ENCODE measurements around the gene SLC35A4.

SLC35A4 gene

GRCh38 chr5:140548791-140549190 lies 15.8 kb upstream of the SLC35A4 start:
- peak overlapping the region; percentile 83 for H3K4me2 ChIP-seq
- H3K27ac ChIP-seq: peak overlapping the region; percentile 91

GRCh38 chr5:140549237-140550144 lies 15.1 kb upstream of the SLC35A4 start:
- Histone ChIP-seq H3K27ac (peak overlapping the region; percentile 91), H3K36me3 (peaks cover 51% of the 10 kb centered on the region), H3K4me3 (no peak overlapping the region), H4K20me1 (no peaks in the 10 kb centered on the region; the same call in 1 of the 2 replicates), H3K9me3 (no peaks in the 10 kb centered on the region), H3K4me2 (peak overlapping the region; percentile 83), H3K27me3 (no peaks in the 10 kb centered on the region), H3K4me1 (peaks cover 44% of the 10 kb centered on the region), H3K9ac (0 out of 2 replicates have a peak overlapping the region, but pooled peaks have one; percentile 5)
- TF ChIP-seq Cebpa-rat (IDR thresholded peaks at IDR 0.05): no peak

More at GRCh38 chr5:140548791-140549190, 15.8 kb upstream of the SLC35A4 start:
- TF ChIP-seq Cebpa-rat (IDR thresholded peaks at IDR 0.05): no peak
- Histone ChIP-seq H3K4me1 (peaks cover 42% of the 10 kb centered on the region), H4K20me1 (no peaks in the 10 kb centered on the region; the same call in 1 of the 2 replicates), H3K27me3 (no peaks in the 10 kb centered on the region), H3K9ac (peak overlapping the region; percentile 82; the same call in 1 of the 2 replicates), H3K9me3 (no peaks in the 10 kb centered on the region), H3K36me3 (peaks cover 58% of the 10 kb centered on the region), H3K4me3 (peak overlapping the region; percentile 68; the same call in 1 of the 2 replicates)

DNA sequence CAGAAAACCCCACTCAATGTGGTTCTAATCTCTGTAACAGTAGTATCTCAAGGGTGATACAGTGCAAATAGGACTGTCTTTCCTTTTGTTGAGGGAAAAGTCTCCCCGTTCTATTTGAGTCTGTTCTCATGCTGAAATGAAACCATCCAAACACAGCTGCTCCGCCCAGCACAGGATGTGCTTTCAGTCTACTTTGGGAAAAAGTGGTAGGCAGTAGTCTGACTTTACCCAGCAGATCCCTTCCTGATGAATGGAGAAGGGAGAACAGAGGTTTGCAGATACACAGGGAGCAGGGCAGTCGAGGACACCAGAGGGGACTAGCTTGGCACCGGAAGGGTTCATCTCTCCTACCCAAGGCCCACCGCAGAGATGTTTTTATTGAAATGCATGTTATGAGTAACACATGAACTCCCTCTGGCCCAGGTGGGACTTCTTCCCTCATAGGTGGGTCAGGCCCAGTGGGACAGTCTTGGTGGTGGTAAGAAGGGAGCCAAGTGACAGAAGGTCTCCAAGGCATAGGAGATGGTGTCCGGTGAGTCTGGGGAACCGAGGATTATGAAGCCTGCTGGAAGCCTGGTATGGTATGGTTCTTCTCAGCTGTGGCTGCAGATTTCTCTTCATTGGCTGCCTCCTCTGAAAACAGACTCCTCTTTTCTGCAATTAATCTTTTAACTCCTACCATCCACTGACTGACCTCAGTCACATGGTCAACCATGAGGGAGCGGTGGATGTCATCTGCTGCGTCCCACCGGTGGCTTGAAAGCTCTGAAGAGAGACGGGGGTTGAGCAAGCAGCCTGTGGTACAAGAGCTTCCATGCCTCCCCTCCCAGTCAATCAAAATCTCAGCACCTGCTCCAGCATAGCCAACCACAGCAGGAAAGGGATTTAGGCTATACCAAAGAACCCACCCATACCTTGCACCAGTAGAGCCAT lies 14.2 kb upstream of the SLC35A4 start:
- H3K36me3 ChIP-seq: peaks cover 43% of the 10 kb centered on the region
- H3K27me3 ChIP-seq: no peaks in the 10 kb centered on the region
- H3K4me3 ChIP-seq: no peak overlapping the region
- peaks cover 51% of the 10 kb centered on the region for H3K4me1 ChIP-seq
- TF ChIP-seq Cebpa-rat (IDR thresholded peaks at IDR 0.05): no peak
- peak overlapping the region; percentile 6; the same call in 1 of the 2 replicates for H3K4me2 ChIP-seq
- H3K9ac ChIP-seq: no peak overlapping the region
- H4K20me1 ChIP-seq: no peaks in the 10 kb centered on the region; the same call in 1 of the 2 replicates
- no peaks in the 10 kb centered on the region for H3K9me3 ChIP-seq
- H3K27ac ChIP-seq: 0 out of 2 replicates have a peak overlapping the region, but pooled peaks have one; percentile 91

DNA sequence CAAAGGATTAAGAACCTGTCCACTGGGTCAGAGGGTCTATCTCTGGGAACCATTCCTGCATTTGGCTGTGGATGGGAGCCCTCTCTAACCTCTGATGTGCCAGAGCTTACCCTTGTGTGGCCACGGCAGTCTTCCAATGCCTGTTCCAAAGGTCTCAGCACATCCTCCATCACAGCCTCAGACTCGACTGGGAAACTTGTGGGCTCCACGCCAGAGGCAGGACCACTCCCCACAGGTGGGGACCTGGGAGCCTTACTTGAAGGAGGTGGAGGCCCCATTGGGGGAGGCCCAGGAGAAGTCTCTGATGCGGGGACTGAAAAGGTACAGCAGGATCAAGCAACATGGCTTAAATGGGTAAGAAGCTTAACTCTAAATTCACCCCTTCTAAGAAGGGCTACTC lies 12.8 kb upstream of the SLC35A4 start:
- H3K36me3 ChIP-seq: peaks cover 43% of the 10 kb centered on the region
- peaks cover 58% of the 10 kb centered on the region for H3K4me1 ChIP-seq
- no peak overlapping the region for H3K4me2 ChIP-seq
- H3K27me3 ChIP-seq: no peaks in the 10 kb centered on the region
- H4K20me1 ChIP-seq: peaks cover 5% of the 10 kb centered on the region; the same call in 1 of the 2 replicates
- no peaks in the 10 kb centered on the region for H3K9me3 ChIP-seq
- TF ChIP-seq Cebpa-rat (IDR thresholded peaks at IDR 0.05): no peak
- H3K9ac ChIP-seq: no peak overlapping the region
- H3K4me3 ChIP-seq: no peak overlapping the region
- H3K27ac ChIP-seq: no peak overlapping the region

DNA sequence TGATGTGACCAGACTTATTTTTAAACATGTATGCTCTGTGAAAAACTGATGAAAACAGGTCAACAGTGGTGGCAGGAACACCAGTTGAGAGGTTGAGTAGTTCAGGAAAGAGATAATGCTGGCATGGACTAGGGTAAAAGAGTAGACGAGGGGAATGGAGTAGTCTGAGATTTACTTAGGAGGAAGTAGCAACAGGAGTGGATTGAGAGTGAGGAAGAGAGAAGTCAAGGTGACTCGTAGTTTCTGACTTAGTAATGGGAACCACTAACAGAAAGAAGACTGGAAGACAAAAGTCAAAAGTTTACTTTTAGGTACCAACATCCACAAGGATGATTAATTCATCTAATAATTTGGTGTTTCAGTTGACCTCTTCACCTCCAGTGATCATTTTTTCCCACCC lies 11.0 kb upstream of the SLC35A4 start:
- Histone ChIP-seq H3K27ac (no peak overlapping the region), H3K4me1 (peaks cover 40% of the 10 kb centered on the region), H3K9me3 (no peaks in the 10 kb centered on the region), H3K4me2 (no peak overlapping the region), H4K20me1 (peaks cover 5% of the 10 kb centered on the region; the same call in 1 of the 2 replicates), H3K9ac (no peak overlapping the region), H3K27me3 (no peaks in the 10 kb centered on the region), H3K4me3 (no peak overlapping the region), H3K36me3 (peaks cover 42% of the 10 kb centered on the region)
- no peak for TF ChIP-seq Cebpa-rat (IDR thresholded peaks at IDR 0.05)

GRCh38 chr5:140554454-140554853 lies 10.2 kb upstream of the SLC35A4 start:
- Histone ChIP-seq H3K4me1 (peaks cover 32% of the 10 kb centered on the region), H3K27ac (no peak overlapping the region), H3K36me3 (peaks cover 34% of the 10 kb centered on the region), H3K9me3 (no peaks in the 10 kb centered on the region), H3K9ac (no peak overlapping the region), H3K4me3 (no peak overlapping the region), H3K4me2 (no peak overlapping the region), H3K27me3 (no peaks in the 10 kb centered on the region), H4K20me1 (peaks cover 5% of the 10 kb centered on the region; the same call in 1 of the 2 replicates)
- no peak for TF ChIP-seq Cebpa-rat (IDR thresholded peaks at IDR 0.05)

DNA sequence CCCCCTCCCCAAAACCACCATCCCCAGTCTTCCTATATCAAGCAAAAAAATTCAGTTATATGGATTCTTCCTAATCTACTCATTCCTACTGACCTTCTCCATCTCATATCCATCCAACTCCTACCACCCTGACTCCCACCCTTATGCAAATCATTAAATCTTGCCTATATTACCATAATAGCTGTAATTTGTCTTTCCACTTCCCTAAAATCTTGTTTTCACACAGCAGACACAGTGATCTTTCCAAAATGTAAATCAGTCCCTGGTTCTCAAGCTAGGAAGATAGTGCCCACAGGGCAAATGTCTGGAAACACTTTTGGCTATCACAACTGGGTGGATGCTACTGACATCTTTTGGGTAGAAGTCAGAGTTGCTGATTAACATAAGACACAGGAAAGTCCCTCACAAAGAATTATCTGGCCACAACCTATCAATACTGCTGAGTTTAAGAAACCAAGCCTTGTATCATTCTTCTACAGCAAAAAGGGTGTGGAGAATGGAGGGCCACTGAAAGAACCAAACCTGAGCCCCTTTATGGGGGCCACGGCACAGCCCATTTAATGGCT lies 8.8 kb upstream of the SLC35A4 start:
- Histone ChIP-seq H3K27me3 (no peaks in the 10 kb centered on the region), H3K9me3 (no peaks in the 10 kb centered on the region), H3K4me3 (peak overlapping the region; percentile 88), H3K4me2 (peak overlapping the region; percentile 91), H3K36me3 (peaks cover 21% of the 10 kb centered on the region), H3K9ac (peak overlapping the region; percentile 92), H3K4me1 (peaks cover 26% of the 10 kb centered on the region), H3K27ac (no peak overlapping the region), H4K20me1 (peaks cover 5% of the 10 kb centered on the region; the same call in 1 of the 2 replicates)
- TF ChIP-seq Cebpa-rat (IDR thresholded peaks at IDR 0.05): no peak

DNA sequence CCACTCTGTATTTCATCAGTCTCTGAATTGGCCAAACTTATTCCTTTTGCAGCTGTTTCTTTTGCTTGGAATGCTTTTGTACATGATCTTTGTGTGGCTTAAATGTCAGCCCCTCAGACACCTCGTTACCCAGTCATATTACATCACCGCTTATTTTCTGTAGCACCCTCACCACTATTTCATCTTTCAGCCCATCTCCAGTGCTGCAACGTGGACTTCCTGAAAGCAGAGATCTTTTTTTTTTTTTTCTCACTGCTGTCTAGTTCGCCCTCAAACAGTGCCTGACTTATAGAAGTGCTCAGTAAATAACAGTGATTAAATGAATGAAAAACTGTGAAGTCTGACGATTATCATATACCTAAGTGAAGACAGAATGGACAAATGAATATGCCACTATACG lies 8.2 kb upstream of the SLC35A4 start:
- Histone ChIP-seq H4K20me1 (peaks cover 5% of the 10 kb centered on the region; the same call in 1 of the 2 replicates), H3K27me3 (no peaks in the 10 kb centered on the region), H3K4me1 (peaks cover 21% of the 10 kb centered on the region), H3K27ac (peak overlapping the region; percentile 93), H3K9me3 (no peaks in the 10 kb centered on the region), H3K9ac (peak overlapping the region; percentile 92), H3K4me2 (peak overlapping the region; percentile 91), H3K4me3 (peak overlapping the region; percentile 88), H3K36me3 (peaks cover 15% of the 10 kb centered on the region)
- no peak for TF ChIP-seq Cebpa-rat (IDR thresholded peaks at IDR 0.05)
